K562 (cell line): Measurements from ENCODE around the gene CENPA. TPM values are rescaled to one million over a fixed set of nuclear protein-coding genes. Genes with fewer than 3 reads are reported as not detected.

ENCODE experiments used
- ATF1 ChIP-seq, 2 experiments: fragments of 450-650 bp in 1 of 2; IDR thresholded peaks; 2 replicates each; pipeline ENCODE4 v1.6.1; 2016; ENCODE audit warnings: missing compliant biosample characterization in 1 of 2, missing genetic modification characterization in 1 of 2
- ATF7 ChIP-seq: fragments of 450-650 bp; IDR thresholded peaks from 2 replicates; pipeline ENCODE4 v1.7.1; 2014; ENCODE audit warnings: mild to moderate bottlenecking, moderate library complexity
- CHD1 ChIP-seq: fragments of 200-600 bp; sonication (generic); IDR thresholded peaks from one replicate; pipeline ENCODE4 v1.6.1; 2012; ENCODE audit warnings: mild to moderate bottlenecking, moderate library complexity, low read length, inconsistent platforms
- CUX1 ChIP-seq: fragments of 200-800 bp; sonication (Bioruptor generic); IDR thresholded peaks from 2 replicates; pipeline ENCODE4 v1.6.1; 2016; ENCODE audit warnings: missing genetic modification characterization, missing compliant biosample characterization
- FOXA3 ChIP-seq, 2 experiments: fragments of 450-650 bp in 1 of 2; sonication (generic) in 1 of 2; formaldehyde crosslinking; IDR thresholded peaks in 1 of 2; conservative IDR thresholded peaks in 1 of 2; 2 replicates each; pipeline versions ENCODE4 v1.4.0 to v1.8.0; 2020 to 2022; ENCODE audit warnings: mild to moderate bottlenecking in 2 of 2, missing genetic modification reagents in 1 of 2
- HCFC1 ChIP-seq: IDR thresholded peaks from 2 replicates; pipeline ENCODE4 v1.6.1; 2012; ENCODE audit warnings: low read depth, low read length, improper control_type of control experiment
- HDAC6 ChIP-seq: IDR thresholded peaks from 2 replicates; pipeline ENCODE4 v1.6.1; 2012; ENCODE audit warnings: low read depth, mild to moderate bottlenecking, control low read depth, inconsistent platforms, low read length, moderate library complexity
- KLF1 ChIP-seq: fragments of 450-650 bp; IDR thresholded peaks from 2 replicates; pipeline ENCODE4 v1.6.1; 2016; ENCODE audit warnings: missing genetic modification characterization, missing compliant biosample characterization
- SFPQ ChIP-seq: fragments of 200-400 bp; formaldehyde crosslinking; IDR thresholded peaks from 2 replicates; pipeline ENCODE4 v1.6.1; 2017; ENCODE audit warnings: mild to moderate bottlenecking, low read depth, low read length, moderate library complexity
- SNRNP70 ChIP-seq: fragments of 200-400 bp; formaldehyde crosslinking; optimal IDR thresholded peaks from 2 replicates; pipeline ENCODE3; 2017; ENCODE audit warnings: low read depth, low read length
- TBL1XR1 ChIP-seq, 2 experiments: IDR thresholded peaks; 2 replicates each; pipeline ENCODE4 v1.6.1; 2012; ENCODE audit warnings: improper control_type of control experiment in 2 of 2, low read length in 2 of 2, mild to moderate bottlenecking in 1 of 2
- THRAP3 ChIP-seq: fragments of 450-650 bp; IDR thresholded peaks from 2 replicates; pipeline ENCODE4 v1.6.1; 2016; ENCODE audit warnings: mild to moderate bottlenecking, inconsistent platforms, borderline replicate concordance
- ZKSCAN1 ChIP-seq: fragments of 150-350 bp; IDR thresholded peaks from 2 replicates; pipeline ENCODE4 v1.6.1; 2016; ENCODE audit warnings: low read depth, low read length
- ZNF444 ChIP-seq: fragments of 250-450 bp; sonication (Bioruptor Pico); IDR thresholded peaks from 2 replicates; pipeline ENCODE4 v1.4.0; 2020; ENCODE audit warnings: mild to moderate bottlenecking, moderate library complexity
- polyA plus RNA-seq, 8 experiments: library from polyadenylated mRNA; depleted of rRNA in 4 of 8; stranded (reverse) in 5 of 8; unstranded in 3 of 8; fragments of >200 nt; fragmentation: Nextera tagmentation in 2 of 8; fragmentation: Illumina TruSeq in 1 of 8; extraction: Ambion mirVana in 2 of 8; extraction: Trizol in 1 of 8; gene quantifications; 2 replicates each; pipeline versions ENCODE4 v1.2.1 to v1.2.3, GENCODE V29; 2011 to 2014; ENCODE audit warnings: inconsistent platforms in 1 of 8, missing spikeins in 1 of 8
- total RNA-seq, 7 experiments: library from RNA; depleted of rRNA in 6 of 7; stranded (reverse); fragments of >200 nt in 6 of 7; fragmentation: Illumina TruSeq in 2 of 7; extraction: Trizol in 2 of 7; gene quantifications; 2 replicates each; pipeline versions ENCODE4 v1.2.1 to v1.2.3, GENCODE V29; 2011 to 2021; ENCODE audit warnings: low replicate concordance in 1 of 7
- TF ChIP-seq, protein P1 (sequence below): IDR thresholded peaks from 2 replicates; pipeline ENCODE4 v1.6.1; 2014; ENCODE audit warnings: antibody characterized with exemption
- TF ChIP-seq, protein P2 (sequence below): fragments of 450-650 bp; formaldehyde crosslinking; IDR thresholded peaks from 2 replicates; pipeline ENCODE4 v1.4.0; 2020; ENCODE audit warnings: mild to moderate bottlenecking

Gene CENPA
- total and polyA plus RNA-seq, 9 of the 15 experiments (the other 6 are each of a cell fraction or from before 2014, with no cell fraction given), result 11.3 to 61.7 (median 44.7) TPM

- TF ChIP-seq CUX1 (CRISPR knock-in tag) (0 out of 2 replicates have a peak, but pooled peaks have one; percentile 28), ATF7 (peak; percentile 96), THRAP3 (no peak), ZKSCAN1 (peak; percentile 88; the same call in 1 of the 2 replicates), ATF1 (CRISPR knock-in tag; IDR thresholded peaks at IDR 0.05) (no peak), ATF1 (tag; IDR thresholded peaks at IDR 0.05) (peak; percentile 75; the same call in 1 of the 2 replicates), TBL1XR1 (IDR thresholded peaks at IDR 0.05; ENCODE audit: low read length in 2 of 2) (peak in 1 of 2 experiments; percentile 50; a peak in 1 of 4 replicates), SNRNP70 (no peak), KLF1 (tag) (0 out of 2 replicates have a peak, but pooled peaks have one; percentile 67), HCFC1 (no peak), HDAC6 (no peak), SFPQ (no peak), CHD1 (no peak), ZNF444 (CRISPR knock-in tag) (0 out of 2 replicates have a peak, but pooled peaks have one; percentile 19), FOXA3 (CRISPR knock-in tag; conservative IDR thresholded peaks at IDR 0.05 in 1 of 2, IDR thresholded peaks at IDR 0.05 in 1 of 2) (no peak)
- TF ChIP-seq, protein P1, sequence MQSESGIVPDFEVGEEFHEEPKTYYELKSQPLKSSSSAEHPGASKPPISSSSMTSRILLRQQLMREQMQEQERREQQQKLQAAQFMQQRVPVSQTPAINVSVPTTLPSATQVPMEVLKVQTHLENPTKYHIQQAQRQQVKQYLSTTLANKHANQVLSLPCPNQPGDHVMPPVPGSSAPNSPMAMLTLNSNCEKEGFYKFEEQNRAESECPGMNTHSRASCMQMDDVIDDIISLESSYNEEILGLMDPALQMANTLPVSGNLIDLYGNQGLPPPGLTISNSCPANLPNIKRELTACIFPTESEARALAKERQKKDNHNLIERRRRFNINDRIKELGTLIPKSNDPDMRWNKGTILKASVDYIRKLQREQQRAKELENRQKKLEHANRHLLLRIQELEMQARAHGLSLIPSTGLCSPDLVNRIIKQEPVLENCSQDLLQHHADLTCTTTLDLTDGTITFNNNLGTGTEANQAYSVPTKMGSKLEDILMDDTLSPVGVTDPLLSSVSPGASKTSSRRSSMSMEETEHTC, result no peak
- TF ChIP-seq, protein P2, sequence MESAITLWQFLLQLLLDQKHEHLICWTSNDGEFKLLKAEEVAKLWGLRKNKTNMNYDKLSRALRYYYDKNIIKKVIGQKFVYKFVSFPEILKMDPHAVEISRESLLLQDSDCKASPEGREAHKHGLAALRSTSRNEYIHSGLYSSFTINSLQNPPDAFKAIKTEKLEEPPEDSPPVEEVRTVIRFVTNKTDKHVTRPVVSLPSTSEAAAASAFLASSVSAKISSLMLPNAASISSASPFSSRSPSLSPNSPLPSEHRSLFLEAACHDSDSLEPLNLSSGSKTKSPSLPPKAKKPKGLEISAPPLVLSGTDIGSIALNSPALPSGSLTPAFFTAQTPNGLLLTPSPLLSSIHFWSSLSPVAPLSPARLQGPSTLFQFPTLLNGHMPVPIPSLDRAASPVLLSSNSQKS (CRISPR knock-in tag), result no peak
Measured at GRCh38 chr2:26757873-26758789, 27.7 kb upstream of the CENPA start (continued).
